Middle frontal gyrus (tissue), 1 donor: ENCODE data around the gene NAV1.

Experiments
- DNase-seq: peaks from one replicate; pipeline ENCODE4 v3.0.0-alpha.2; 2015; ENCODE audit warnings: low spot score; ENCODE audit errors: extremely low spot score

The NAV1 gene

DNA sequence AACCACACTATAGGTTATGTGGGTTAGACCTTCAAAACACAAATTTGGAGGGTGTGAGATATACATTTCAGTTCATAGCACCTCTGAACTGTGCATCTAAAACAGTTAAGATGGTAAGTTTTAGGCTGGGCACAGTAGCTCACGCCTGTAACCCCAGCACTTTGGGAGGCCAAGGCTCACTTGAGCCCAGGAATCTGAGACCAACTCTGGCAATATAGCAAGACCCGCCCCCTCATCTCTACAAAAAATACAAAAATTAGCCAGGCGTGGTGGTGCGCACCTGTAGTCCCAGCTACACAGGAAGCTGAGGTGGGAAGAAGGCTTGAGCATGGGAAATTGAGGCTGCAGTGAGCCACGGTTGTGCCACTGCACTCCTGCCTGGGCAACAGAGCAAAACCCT is 47.9 kb downstream of the NAV1 start:
- no peak for DNase-seq

- DNase-seq = no peak
Observed at GRCh38 chr1:201587729-201588128, 48.8 kb downstream of the NAV1 start.
